ENCODE measurements around the gene NEIL1.

DNA sequence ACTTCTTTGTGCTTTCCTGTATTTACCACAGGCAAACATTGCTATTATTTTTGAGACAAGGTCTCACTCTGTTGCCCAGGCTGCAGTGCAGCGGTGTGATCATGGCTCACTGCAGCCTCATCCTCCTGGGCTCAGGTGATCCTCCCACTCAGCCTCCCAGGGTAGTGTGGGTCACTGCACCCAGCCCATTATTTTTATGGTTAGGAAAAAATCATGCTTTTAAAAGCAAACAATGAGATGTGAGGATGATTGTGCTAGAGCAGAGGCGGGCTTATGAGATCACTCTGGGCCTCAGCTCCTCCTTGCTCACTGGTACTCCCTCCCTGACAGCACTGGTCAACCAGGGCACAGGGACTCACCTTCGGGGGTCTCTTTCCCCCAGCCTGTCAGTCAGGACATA lies 19.3 kb downstream of the NEIL1 start:
- no peak for TF ChIP-seq RAD21 (conservative IDR thresholded peaks at IDR 0.05 in 1 of 2, IDR thresholded peaks at IDR 0.05 in 1 of 2)
- TF ChIP-seq, protein P1, sequence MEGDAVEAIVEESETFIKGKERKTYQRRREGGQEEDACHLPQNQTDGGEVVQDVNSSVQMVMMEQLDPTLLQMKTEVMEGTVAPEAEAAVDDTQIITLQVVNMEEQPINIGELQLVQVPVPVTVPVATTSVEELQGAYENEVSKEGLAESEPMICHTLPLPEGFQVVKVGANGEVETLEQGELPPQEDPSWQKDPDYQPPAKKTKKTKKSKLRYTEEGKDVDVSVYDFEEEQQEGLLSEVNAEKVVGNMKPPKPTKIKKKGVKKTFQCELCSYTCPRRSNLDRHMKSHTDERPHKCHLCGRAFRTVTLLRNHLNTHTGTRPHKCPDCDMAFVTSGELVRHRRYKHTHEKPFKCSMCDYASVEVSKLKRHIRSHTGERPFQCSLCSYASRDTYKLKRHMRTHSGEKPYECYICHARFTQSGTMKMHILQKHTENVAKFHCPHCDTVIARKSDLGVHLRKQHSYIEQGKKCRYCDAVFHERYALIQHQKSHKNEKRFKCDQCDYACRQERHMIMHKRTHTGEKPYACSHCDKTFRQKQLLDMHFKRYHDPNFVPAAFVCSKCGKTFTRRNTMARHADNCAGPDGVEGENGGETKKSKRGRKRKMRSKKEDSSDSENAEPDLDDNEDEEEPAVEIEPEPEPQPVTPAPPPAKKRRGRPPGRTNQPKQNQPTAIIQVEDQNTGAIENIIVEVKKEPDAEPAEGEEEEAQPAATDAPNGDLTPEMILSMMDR (IDR thresholded peaks at IDR 0.05): no peak
- TF ChIP-seq, protein P2, sequence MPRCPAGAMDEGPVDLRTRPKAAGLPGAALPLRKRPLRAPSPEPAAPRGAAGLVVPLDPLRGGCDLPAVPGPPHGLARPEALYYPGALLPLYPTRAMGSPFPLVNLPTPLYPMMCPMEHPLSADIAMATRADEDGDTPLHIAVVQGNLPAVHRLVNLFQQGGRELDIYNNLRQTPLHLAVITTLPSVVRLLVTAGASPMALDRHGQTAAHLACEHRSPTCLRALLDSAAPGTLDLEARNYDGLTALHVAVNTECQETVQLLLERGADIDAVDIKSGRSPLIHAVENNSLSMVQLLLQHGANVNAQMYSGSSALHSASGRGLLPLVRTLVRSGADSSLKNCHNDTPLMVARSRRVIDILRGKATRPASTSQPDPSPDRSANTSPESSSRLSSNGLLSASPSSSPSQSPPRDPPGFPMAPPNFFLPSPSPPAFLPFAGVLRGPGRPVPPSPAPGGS (IDR thresholded peaks at IDR 0.05): no peak
- TF ChIP-seq POLR2A (IDR thresholded peaks at IDR 0.05; ENCODE audit: low read length): 0 out of 2 replicates have a peak, but pooled peaks have one; percentile 14
- TF ChIP-seq, protein P3, sequence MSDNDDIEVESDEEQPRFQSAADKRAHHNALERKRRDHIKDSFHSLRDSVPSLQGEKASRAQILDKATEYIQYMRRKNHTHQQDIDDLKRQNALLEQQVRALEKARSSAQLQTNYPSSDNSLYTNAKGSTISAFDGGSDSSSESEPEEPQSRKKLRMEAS (IDR thresholded peaks at IDR 0.05): no peak
- TF ChIP-seq EP300 (IDR thresholded peaks at IDR 0.05): no peak
- TF ChIP-seq, protein P4, sequence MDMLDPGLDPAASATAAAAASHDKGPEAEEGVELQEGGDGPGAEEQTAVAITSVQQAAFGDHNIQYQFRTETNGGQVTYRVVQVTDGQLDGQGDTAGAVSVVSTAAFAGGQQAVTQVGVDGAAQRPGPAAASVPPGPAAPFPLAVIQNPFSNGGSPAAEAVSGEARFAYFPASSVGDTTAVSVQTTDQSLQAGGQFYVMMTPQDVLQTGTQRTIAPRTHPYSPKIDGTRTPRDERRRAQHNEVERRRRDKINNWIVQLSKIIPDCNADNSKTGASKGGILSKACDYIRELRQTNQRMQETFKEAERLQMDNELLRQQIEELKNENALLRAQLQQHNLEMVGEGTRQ (IDR thresholded peaks at IDR 0.05): no peak
- no peak for TF ChIP-seq POLR2AphosphoS2 (conservative IDR thresholded peaks at IDR 0.05; ENCODE audit: low read length)
- TF ChIP-seq KDM1A (IDR thresholded peaks at IDR 0.05; ENCODE audit: low read depth): no peak
- TF ChIP-seq, protein P5, sequence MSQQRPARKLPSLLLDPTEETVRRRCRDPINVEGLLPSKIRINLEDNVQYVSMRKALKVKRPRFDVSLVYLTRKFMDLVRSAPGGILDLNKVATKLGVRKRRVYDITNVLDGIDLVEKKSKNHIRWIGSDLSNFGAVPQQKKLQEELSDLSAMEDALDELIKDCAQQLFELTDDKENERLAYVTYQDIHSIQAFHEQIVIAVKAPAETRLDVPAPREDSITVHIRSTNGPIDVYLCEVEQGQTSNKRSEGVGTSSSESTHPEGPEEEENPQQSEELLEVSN (IDR thresholded peaks at IDR 0.05; ENCODE audit: borderline replicate concordance, low read depth): no peak
- no peak for TF ChIP-seq MYC (IDR thresholded peaks at IDR 0.05; ENCODE audit: borderline replicate concordance, low read length)

All from A549 (cell line).